GM12872 (cell line): ENCODE measurements around the gene M1AP.

Experiments
- TF ChIP-seq, protein P1 (sequence below): IDR thresholded peaks from 3 replicates; pipeline ENCODE4 v1.5.1; 2011; ENCODE audit warnings: low read depth, mild to moderate bottlenecking, low read length, moderate library complexity; ENCODE audit not compliant: insufficient read depth

The M1AP gene

GRCh38 chr2:74548285-74548899 is 99.7 kb downstream of the M1AP start:
- TF ChIP-seq, protein P1, sequence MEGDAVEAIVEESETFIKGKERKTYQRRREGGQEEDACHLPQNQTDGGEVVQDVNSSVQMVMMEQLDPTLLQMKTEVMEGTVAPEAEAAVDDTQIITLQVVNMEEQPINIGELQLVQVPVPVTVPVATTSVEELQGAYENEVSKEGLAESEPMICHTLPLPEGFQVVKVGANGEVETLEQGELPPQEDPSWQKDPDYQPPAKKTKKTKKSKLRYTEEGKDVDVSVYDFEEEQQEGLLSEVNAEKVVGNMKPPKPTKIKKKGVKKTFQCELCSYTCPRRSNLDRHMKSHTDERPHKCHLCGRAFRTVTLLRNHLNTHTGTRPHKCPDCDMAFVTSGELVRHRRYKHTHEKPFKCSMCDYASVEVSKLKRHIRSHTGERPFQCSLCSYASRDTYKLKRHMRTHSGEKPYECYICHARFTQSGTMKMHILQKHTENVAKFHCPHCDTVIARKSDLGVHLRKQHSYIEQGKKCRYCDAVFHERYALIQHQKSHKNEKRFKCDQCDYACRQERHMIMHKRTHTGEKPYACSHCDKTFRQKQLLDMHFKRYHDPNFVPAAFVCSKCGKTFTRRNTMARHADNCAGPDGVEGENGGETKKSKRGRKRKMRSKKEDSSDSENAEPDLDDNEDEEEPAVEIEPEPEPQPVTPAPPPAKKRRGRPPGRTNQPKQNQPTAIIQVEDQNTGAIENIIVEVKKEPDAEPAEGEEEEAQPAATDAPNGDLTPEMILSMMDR = no peak

GRCh38 chr2:74546004-74546403 is 102.1 kb downstream of the M1AP start:
- TF ChIP-seq, protein P1 = no peak

- TF ChIP-seq, protein P1 = peak; percentile 36; the same call in 2 of the 3 replicates
Observed at GRCh38 chr2:74544634-74545033, 103.5 kb downstream of the M1AP start.

GRCh38 chr2:74542978-74543377 is 105.2 kb downstream of the M1AP start:
- TF ChIP-seq, protein P1 = no peak

DNA sequence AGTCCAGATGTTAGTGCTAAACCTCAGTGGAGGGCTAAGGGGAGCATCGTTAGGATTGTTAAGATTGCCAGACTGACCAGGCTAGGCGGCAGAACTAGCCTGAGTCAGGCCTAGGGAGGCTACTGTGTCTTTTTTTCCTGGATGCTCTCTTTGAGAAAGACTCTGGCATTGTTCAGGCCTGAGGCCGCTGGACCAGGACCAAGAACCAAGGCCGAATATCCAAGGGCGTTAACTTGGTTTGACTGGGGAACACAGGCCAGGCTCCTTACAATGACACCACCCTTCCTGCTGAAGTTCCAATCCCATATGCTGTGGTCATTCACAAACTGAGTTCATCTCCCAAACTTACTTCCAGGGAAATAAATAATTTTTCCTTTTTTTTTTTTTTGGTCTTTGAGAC is 107.8 kb downstream of the M1AP start:
- TF ChIP-seq, protein P1 = no peak

GRCh38 chr2:74538881-74539339 is 109.2 kb downstream of the M1AP start:
- TF ChIP-seq, protein P1 = no peak

- TF ChIP-seq, protein P1 = no peak
Observed at GRCh38 chr2:74537140-74537539, 111.0 kb downstream of the M1AP start.
